Neural progenitor cell (in vitro differentiated cells): Measurements from ENCODE around the gene FOXI1.

ENCODE experiments used
- CTCF ChIP-seq: fragments of 200-600 bp; sonication (generic); IDR thresholded peaks from 2 replicates; pipeline ENCODE4 v1.5.1; 2017; ENCODE audit warnings: antibody characterized with exemption, mild to moderate bottlenecking
- EZH2 ChIP-seq: fragments of 200-600 bp; sonication (generic); IDR thresholded peaks from 2 replicates; pipeline ENCODE4 v1.6.1; 2017; ENCODE audit warnings: antibody characterized with exemption, mild to moderate bottlenecking, moderate library complexity

- TF ChIP-seq CTCF, result no peak
- no peak for TF ChIP-seq EZH2
Measured at GRCh38 chr5:170132269-170132975, 26.7 kb downstream of the FOXI1 start.
